Glomerular endothelial cell (primary cell): Measurements from ENCODE around the gene PHRF1. TPM values are rescaled to one million over a fixed set of nuclear protein-coding genes. Genes with fewer than 3 reads are reported as not detected.
"Not testable (repeated sequence)": the region's sequence is repeated elsewhere in the genome, so short reads cannot be mapped to it uniquely, and the experiment has no call there.

ENCODE experiments used
- DNase-seq: peaks from one replicate; pipeline ENCODE4 v3.0.0-alpha.2; 2011; ENCODE audit warnings: low read depth, low spot score; ENCODE audit errors: extremely low read depth
- total RNA-seq: library from RNA; depleted of rRNA; stranded (reverse); fragments of >200 nt; gene quantifications from 2 replicates; pipeline ENCODE4 v1.2.3, GENCODE V29; 2015

PHRF1 gene
- total RNA-seq, 1 donor from 2014 or later, result 46.5 TPM

- DNase-seq, result no peak
Observed at GRCh38 chr11:626475-627307, 50.4 kb downstream of the PHRF1 start, which contains the start of gene SCT. SCT (minus strand) TSS chr11:627181; CDS start chr11:627143, 38 bp downstream.

GRCh38 chr11:627308-627576, 51.0 kb downstream of the PHRF1 start:
- DNase-seq, result no peak

GRCh38 chr11:628056-628455, 51.8 kb downstream of the PHRF1 start:
- no peak for DNase-seq

GRCh38 chr11:629237-629583, 52.9 kb downstream of the PHRF1 start:
- no peak for DNase-seq

- DNase-seq, result no peak
Observed at GRCh38 chr11:630871-631270, 54.6 kb downstream of the PHRF1 start.

- DNase-seq, result no peak
Observed at GRCh38 chr11:635945-636510, 59.8 kb downstream of the PHRF1 start.

GRCh38 chr11:636511-637332, 60.5 kb downstream of the PHRF1 start, which contains the start of gene DRD4:
DRD4 (plus strand) TSS chr11:637269; CDS start chr11:637305, 36 bp downstream.
- no peak for DNase-seq

- DNase-seq, result no peak
Observed at GRCh38 chr11:637333-637592, 61.0 kb downstream of the PHRF1 start.

- DNase-seq, result no peak
Observed at GRCh38 chr11:637593-638521, 61.6 kb downstream of the PHRF1 start.

GRCh38 chr11:638631-639331, 62.5 kb downstream of the PHRF1 start:
- DNase-seq, result no peak

- DNase-seq, result no peak
Observed at GRCh38 chr11:639332-639955, 63.2 kb downstream of the PHRF1 start.

- no peak for DNase-seq
Observed at GRCh38 chr11:640021-640706, 63.9 kb downstream of the PHRF1 start.

- no peak for DNase-seq
Observed at GRCh38 chr11:641806-642370, 65.6 kb downstream of the PHRF1 start.

- DNase-seq, result no peak
Observed at GRCh38 chr11:643366-643765, 67.1 kb downstream of the PHRF1 start.

- DNase-seq, result no peak
Observed at GRCh38 chr11:643849-644738, 67.8 kb downstream of the PHRF1 start.

- DNase-seq, result no peak
Observed at GRCh38 chr11:645536-645935, 69.3 kb downstream of the PHRF1 start.

- no peak for DNase-seq
Observed at GRCh38 chr11:646214-646613, 69.9 kb downstream of the PHRF1 start.

GRCh38 chr11:647672-648158, 71.4 kb downstream of the PHRF1 start:
- DNase-seq, result not testable (repeated sequence)
